CD4-positive, alpha-beta T cell treated with Interleukin-15 for 1 hour (primary cell): ENCODE results near the gene PLXNB1.

Experiments
- DNase-seq: peaks from one replicate; pipeline ENCODE4 v3.0.0-alpha.2; 2020

PLXNB1 gene

DNA sequence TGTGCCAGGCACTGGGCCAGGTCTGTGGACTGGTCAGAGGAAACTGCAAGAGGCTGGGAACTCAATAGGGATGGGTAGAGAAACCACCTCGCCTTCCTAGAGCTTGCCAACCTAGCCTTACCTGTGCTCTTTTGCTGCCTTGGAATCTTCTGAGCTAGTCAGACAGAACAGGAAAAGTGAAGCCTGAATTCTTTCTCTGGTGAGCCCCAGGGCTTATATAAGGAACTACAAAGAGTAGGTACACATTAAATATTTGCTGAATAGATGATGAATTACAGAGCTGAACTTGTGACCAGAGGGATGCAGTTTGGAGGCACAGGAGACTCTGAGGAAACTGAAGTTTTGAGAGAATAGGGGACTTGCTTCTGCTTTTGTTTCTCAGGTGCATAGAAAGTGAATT is 73.5 kb downstream of the PLXNB1 start:
- DNase-seq = no peak

DNA sequence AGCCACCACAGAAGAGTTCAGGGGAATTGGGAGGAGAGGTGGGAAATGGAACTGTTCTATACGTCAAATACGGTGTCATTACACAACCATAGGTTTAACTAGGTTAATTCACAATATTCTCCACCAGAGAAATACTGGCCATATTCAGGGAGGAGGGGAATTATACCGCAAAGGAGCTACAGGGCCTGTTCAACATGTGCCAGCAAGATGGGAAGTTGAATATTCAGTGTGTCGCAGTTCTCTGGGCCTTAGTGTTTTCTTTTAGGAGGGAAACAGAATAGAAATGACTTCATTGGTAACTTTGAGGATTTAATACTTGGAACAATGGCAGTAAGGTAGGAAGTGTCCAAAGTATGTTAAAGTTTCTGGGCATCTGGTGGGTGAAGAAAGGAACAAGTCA is 75.9 kb downstream of the PLXNB1 start:
- no peak for DNase-seq
